GM21786 (cell line): ENCODE data around the gene ASTN2.

ENCODE experiments used
- ATAC-seq: cut with Tn5 transposase; IDR thresholded peaks from one replicate; pipeline ENCODE4 v1.9.1; 2021; ENCODE audit not compliant: unreplicated experiment

ASTN2 gene

GRCh38 chr9:117374076-117374725 is 40.7 kb downstream of the ASTN2 start:
- ATAC-seq: no peak

GRCh38 chr9:117368684-117369230 is 46.1 kb downstream of the ASTN2 start:
- ATAC-seq: no peak

GRCh38 chr9:117365438-117365837 is 49.4 kb downstream of the ASTN2 start:
- no peak for ATAC-seq

- no peak for ATAC-seq
Measured at GRCh38 chr9:117363006-117363405, 51.9 kb downstream of the ASTN2 start.

GRCh38 chr9:117359910-117360309 is 54.9 kb downstream of the ASTN2 start:
- ATAC-seq: no peak

GRCh38 chr9:117355542-117355941 is 59.3 kb downstream of the ASTN2 start:
- no peak for ATAC-seq

GRCh38 chr9:117354997-117355396 is 59.9 kb downstream of the ASTN2 start:
- no peak for ATAC-seq

GRCh38 chr9:117354244-117354847 is 60.5 kb downstream of the ASTN2 start:
- no peak for ATAC-seq

- no peak for ATAC-seq
Measured at GRCh38 chr9:117344892-117345660, 69.8 kb downstream of the ASTN2 start.

GRCh38 chr9:117343427-117343826 is 71.4 kb downstream of the ASTN2 start:
- ATAC-seq: no peak

GRCh38 chr9:117341151-117341550 is 73.7 kb downstream of the ASTN2 start:
- no peak for ATAC-seq

- ATAC-seq: no peak
Measured at GRCh38 chr9:117340422-117340821, 74.4 kb downstream of the ASTN2 start.

- no peak for ATAC-seq
Measured at GRCh38 chr9:117335837-117336433, 78.9 kb downstream of the ASTN2 start.

GRCh38 chr9:117334101-117334500 is 80.8 kb downstream of the ASTN2 start:
- ATAC-seq: no peak

- ATAC-seq: no peak
Measured at GRCh38 chr9:117325831-117326230, 89.0 kb downstream of the ASTN2 start.

- no peak for ATAC-seq
Measured at GRCh38 chr9:117325110-117325731, 89.6 kb downstream of the ASTN2 start.

GRCh38 chr9:117323390-117323789 is 91.5 kb downstream of the ASTN2 start:
- no peak for ATAC-seq

GRCh38 chr9:117317192-117317591 is 97.7 kb downstream of the ASTN2 start:
- no peak for ATAC-seq

- no peak for ATAC-seq
Measured at GRCh38 chr9:117315236-117315635, 99.6 kb downstream of the ASTN2 start.

- ATAC-seq: no peak
Measured at GRCh38 chr9:117313989-117314388, 100.9 kb downstream of the ASTN2 start.

- no peak for ATAC-seq
Measured at GRCh38 chr9:117307701-117308100, 107.2 kb downstream of the ASTN2 start.
